GM18517 (cell line): Measurements from ENCODE around the gene CTDSP2.
"Not testable (repeated sequence)": the region's sequence is repeated elsewhere in the genome, so short reads cannot be mapped to it uniquely, and the experiment has no call there.

Source experiments
- ATAC-seq: cut with Tn5 transposase; IDR thresholded peaks from one replicate; pipeline ENCODE4 v1.9.1; 2021; ENCODE audit warnings: mild to moderate bottlenecking, moderate library complexity; ENCODE audit not compliant: unreplicated experiment

CTDSP2 gene

GRCh38 chr12:57783861-57784260 lies 62.7 kb downstream of the CTDSP2 start:
- no peak for ATAC-seq

GRCh38 chr12:57783466-57783801 lies 63.1 kb downstream of the CTDSP2 start:
- no peak for ATAC-seq

GRCh38 chr12:57782608-57783465 lies 63.7 kb downstream of the CTDSP2 start, which contains the start of gene TSFM:
TSFM (plus strand) TSS chr12:57782787; CDS start chr12:57782802, 15 bp downstream.
- peak; percentile 89 for ATAC-seq

GRCh38 chr12:57782243-57782607 lies 64.3 kb downstream of the CTDSP2 start:
- ATAC-seq, result no peak

- ATAC-seq, result no peak
Measured at GRCh38 chr12:57781801-57782200, 64.7 kb downstream of the CTDSP2 start.

GRCh38 chr12:57781244-57781643 lies 65.3 kb downstream of the CTDSP2 start:
- no peak for ATAC-seq

- ATAC-seq, result no peak
Measured at GRCh38 chr12:57780284-57780897, 66.1 kb downstream of the CTDSP2 start.

GRCh38 chr12:57779736-57780135 lies 66.8 kb downstream of the CTDSP2 start:
- no peak for ATAC-seq

- no peak for ATAC-seq
Measured at GRCh38 chr12:57777911-57778310, 68.6 kb downstream of the CTDSP2 start.

GRCh38 chr12:57777367-57777766 lies 69.2 kb downstream of the CTDSP2 start:
- no peak for ATAC-seq

- ATAC-seq, result no peak
Measured at GRCh38 chr12:57776247-57776587, 70.3 kb downstream of the CTDSP2 start.

- no peak for ATAC-seq
Measured at GRCh38 chr12:57775563-57776246, 70.8 kb downstream of the CTDSP2 start.

GRCh38 chr12:57775044-57775443 lies 71.5 kb downstream of the CTDSP2 start:
- ATAC-seq, result no peak

- not testable (repeated sequence) for ATAC-seq
Measured at GRCh38 chr12:57774634-57775033, 71.9 kb downstream of the CTDSP2 start.

- ATAC-seq, result peak; percentile 3
Measured at GRCh38 chr12:57772429-57773322, 73.9 kb downstream of the CTDSP2 start, which contains the start of gene EEF1AKMT3. EEF1AKMT3 (plus strand) TSS chr12:57772614; CDS start chr12:57772725, 111 bp downstream.

- ATAC-seq, result peak; percentile 70
Measured at GRCh38 chr12:57771873-57772428, 74.6 kb downstream of the CTDSP2 start, which contains the start of gene METTL1. METTL1 (minus strand) TSS chr12:57772105; CDS start chr12:57772083, 22 bp downstream.

GRCh38 chr12:57771236-57771872 lies 75.2 kb downstream of the CTDSP2 start:
- peak; percentile 82 for ATAC-seq

- ATAC-seq, result no peak
Measured at GRCh38 chr12:57770734-57771133, 75.8 kb downstream of the CTDSP2 start.
